Measurements from ENCODE around the gene TGFA. TPM values are rescaled to one million over a fixed set of nuclear protein-coding genes. Genes with fewer than 3 reads are reported as not detected.

TGFA gene
- total RNA-seq, 1 donor from 2014 or later: 0.93 TPM

GRCh38 chr2:70501215-70501614, 52.4 kb downstream of the TGFA start:
- DNase-seq (ENCODE audit: extremely low read depth, low read depth, low spot score): no peak

- no peak for DNase-seq (ENCODE audit: extremely low read depth, low read depth, low spot score)
Observed at GRCh38 chr2:70499253-70499652, 54.4 kb downstream of the TGFA start.

GRCh38 chr2:70498528-70498927, 55.1 kb downstream of the TGFA start:
- no peak for DNase-seq (ENCODE audit: extremely low read depth, low read depth, low spot score)

- no peak for DNase-seq (ENCODE audit: extremely low read depth, low read depth, low spot score)
Observed at GRCh38 chr2:70498054-70498453, 55.6 kb downstream of the TGFA start.

- DNase-seq (ENCODE audit: extremely low read depth, low read depth, low spot score): no peak
Observed at GRCh38 chr2:70496819-70497218, 56.8 kb downstream of the TGFA start.

- DNase-seq (ENCODE audit: extremely low read depth, low read depth, low spot score): no peak
Observed at GRCh38 chr2:70494293-70494886, 59.2 kb downstream of the TGFA start.

- DNase-seq (ENCODE audit: extremely low read depth, low read depth, low spot score): no peak
Observed at GRCh38 chr2:70490381-70490780, 63.2 kb downstream of the TGFA start.

GRCh38 chr2:70489165-70489564, 64.5 kb downstream of the TGFA start:
- no peak for DNase-seq (ENCODE audit: extremely low read depth, low read depth, low spot score)

GRCh38 chr2:70484086-70484485, 69.5 kb downstream of the TGFA start:
- DNase-seq (ENCODE audit: extremely low read depth, low read depth, low spot score): no peak

GRCh38 chr2:70482401-70482800, 71.2 kb downstream of the TGFA start:
- DNase-seq (ENCODE audit: extremely low read depth, low read depth, low spot score): no peak

- DNase-seq (ENCODE audit: extremely low read depth, low read depth, low spot score): no peak
Observed at GRCh38 chr2:70480468-70480867, 73.2 kb downstream of the TGFA start.

GRCh38 chr2:70479816-70480215, 73.8 kb downstream of the TGFA start:
- DNase-seq (ENCODE audit: extremely low read depth, low read depth, low spot score): no peak

- no peak for DNase-seq (ENCODE audit: extremely low read depth, low read depth, low spot score)
Observed at GRCh38 chr2:70477441-70477844, 76.2 kb downstream of the TGFA start.

GRCh38 chr2:70475266-70475665, 78.4 kb downstream of the TGFA start:
- no peak for DNase-seq (ENCODE audit: extremely low read depth, low read depth, low spot score)

- DNase-seq (ENCODE audit: extremely low read depth, low read depth, low spot score): no peak
Observed at GRCh38 chr2:70474256-70474848, 79.3 kb downstream of the TGFA start.

GRCh38 chr2:70473101-70473722, 80.4 kb downstream of the TGFA start:
- no peak for DNase-seq (ENCODE audit: extremely low read depth, low read depth, low spot score)

GRCh38 chr2:70472221-70472890, 81.3 kb downstream of the TGFA start:
- DNase-seq (ENCODE audit: extremely low read depth, low read depth, low spot score): no peak

- no peak for DNase-seq (ENCODE audit: extremely low read depth, low read depth, low spot score)
Observed at GRCh38 chr2:70471129-70471528, 82.5 kb downstream of the TGFA start.

GRCh38 chr2:70469961-70470360, 83.7 kb downstream of the TGFA start:
- no peak for DNase-seq (ENCODE audit: extremely low read depth, low read depth, low spot score)

GRCh38 chr2:70469435-70469834, 84.2 kb downstream of the TGFA start:
- no peak for DNase-seq (ENCODE audit: extremely low read depth, low read depth, low spot score)

- no peak for DNase-seq (ENCODE audit: extremely low read depth, low read depth, low spot score)
Observed at GRCh38 chr2:70468878-70469277, 84.7 kb downstream of the TGFA start.
